SK-N-MC (cell line): ENCODE data around the gene SRPRB.

ENCODE experiments used
- DNase-seq: peaks from one replicate; pipeline ENCODE4 v3.0.0-alpha.2; 2011; ENCODE audit warnings: low read depth, low spot score
- H3K27ac ChIP-seq: fragments of 200-600 bp; sonication (generic); 2 replicates; pipeline ENCODE4 v1.5.1; 2016; ENCODE audit warnings: mixed run types
- H3K36me3 ChIP-seq: fragments of 200-600 bp; sonication (generic); 2 replicates; pipeline ENCODE4 v1.6.1; 2017; ENCODE audit warnings: antibody characterized with exemption, low read length, mixed read lengths; ENCODE audit not compliant: insufficient read depth
- H3K4me3 ChIP-seq: fragments of 200-600 bp; sonication (generic); 2 replicates; pipeline ENCODE4 v1.5.1; 2016
- H3K9ac ChIP-seq: fragments of 200-600 bp; sonication (generic); 2 replicates; pipeline ENCODE4 v1.8.0; 2017; ENCODE audit warnings: mixed run types, mixed read lengths; ENCODE audit not compliant: insufficient read length
- H3K9me3 ChIP-seq: fragments of 200-600 bp; sonication (generic); 2 replicates; pipeline ENCODE4 v1.6.1; 2017; ENCODE audit warnings: low read depth, mild to moderate bottlenecking, antibody characterized with exemption, low read length, moderate library complexity, mixed read lengths
- EZH2 ChIP-seq: fragments of 200-600 bp; sonication (generic); IDR thresholded peaks from one replicate; pipeline ENCODE4 v1.6.1; 2017; ENCODE audit warnings: antibody characterized with exemption
- FOXP2 ChIP-seq: optimal IDR thresholded peaks from 2 replicates; pipeline ENCODE3; 2011; ENCODE audit warnings: mild to moderate bottlenecking, moderate library complexity; ENCODE audit not compliant: insufficient read depth; ENCODE audit errors: extremely low read length, control extremely low read depth
- POLR2AphosphoS5 ChIP-seq: IDR thresholded peaks from 2 replicates; pipeline ENCODE4 v1.6.1; 2012; ENCODE audit warnings: mild to moderate bottlenecking, low read depth, low read length, borderline replicate concordance

The SRPRB gene

GRCh38 chr3:133870822-133871221 lies 65.2 kb downstream of the SRPRB start:
- no peak overlapping the region for H3K27ac ChIP-seq
- H3K9ac ChIP-seq, result no peak overlapping the region
- H3K9me3 ChIP-seq, result no peaks in the 10 kb centered on the region
- no peak overlapping the region for H3K4me3 ChIP-seq
- no peak for DNase-seq
- no peaks in the 10 kb centered on the region for H3K36me3 ChIP-seq
- TF ChIP-seq FOXP2 (no peak), EZH2 (no peak), POLR2AphosphoS5 (no peak)
